ENCODE results near the gene STAT5A. TPM values are rescaled to one million over a fixed set of nuclear protein-coding genes. Genes with fewer than 3 reads are reported as not detected.

STAT5A gene
- total and polyA plus RNA-seq, 9 of the 15 experiments (the other 6 are each of a cell fraction or from before 2014, with no cell fraction given), result 79.9 to 415 (median 196) TPM

DNA sequence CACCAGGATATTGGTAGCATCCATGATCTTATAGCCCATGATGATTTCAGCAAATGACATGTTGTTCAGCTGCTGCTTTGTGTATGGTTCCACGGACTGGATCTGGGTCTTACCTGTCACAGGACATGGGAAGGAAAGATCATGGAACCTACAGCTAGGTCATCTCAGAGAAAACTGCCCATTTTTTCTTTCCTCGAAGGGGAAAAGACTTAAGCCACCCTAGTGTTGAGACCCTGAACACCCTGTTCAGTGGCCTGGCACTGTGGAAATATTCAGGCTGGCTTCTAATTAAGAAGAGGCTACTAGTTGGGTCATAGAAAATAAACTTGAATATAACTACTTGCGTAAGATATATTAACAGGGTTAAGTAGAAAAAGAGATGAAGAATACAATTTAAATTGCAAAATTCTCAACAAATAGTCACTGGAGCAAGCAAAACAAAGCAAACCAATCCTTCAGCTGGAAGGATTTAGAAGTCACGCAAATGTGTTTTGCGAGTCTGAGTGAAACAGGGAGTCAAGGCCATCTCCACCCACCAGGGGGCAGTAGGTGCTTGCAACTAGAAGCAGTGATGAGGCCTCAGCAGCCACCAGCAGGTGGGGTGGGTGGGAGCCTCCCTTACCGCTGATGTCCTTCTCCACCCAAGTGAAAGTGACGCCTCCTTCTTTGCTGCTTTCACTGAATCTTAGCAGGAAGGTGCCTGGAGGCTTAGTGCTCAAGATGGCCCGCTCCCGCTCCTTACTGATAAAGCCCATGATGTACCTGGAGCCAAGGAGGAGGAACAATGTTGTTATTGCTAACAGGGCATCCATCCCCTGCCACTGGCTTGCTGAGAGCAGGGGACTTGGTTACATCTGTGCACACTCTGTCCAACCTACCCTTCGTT, 34.3 kb downstream of the STAT5A start (continued):
- TF ChIP-seq, protein P1, sequence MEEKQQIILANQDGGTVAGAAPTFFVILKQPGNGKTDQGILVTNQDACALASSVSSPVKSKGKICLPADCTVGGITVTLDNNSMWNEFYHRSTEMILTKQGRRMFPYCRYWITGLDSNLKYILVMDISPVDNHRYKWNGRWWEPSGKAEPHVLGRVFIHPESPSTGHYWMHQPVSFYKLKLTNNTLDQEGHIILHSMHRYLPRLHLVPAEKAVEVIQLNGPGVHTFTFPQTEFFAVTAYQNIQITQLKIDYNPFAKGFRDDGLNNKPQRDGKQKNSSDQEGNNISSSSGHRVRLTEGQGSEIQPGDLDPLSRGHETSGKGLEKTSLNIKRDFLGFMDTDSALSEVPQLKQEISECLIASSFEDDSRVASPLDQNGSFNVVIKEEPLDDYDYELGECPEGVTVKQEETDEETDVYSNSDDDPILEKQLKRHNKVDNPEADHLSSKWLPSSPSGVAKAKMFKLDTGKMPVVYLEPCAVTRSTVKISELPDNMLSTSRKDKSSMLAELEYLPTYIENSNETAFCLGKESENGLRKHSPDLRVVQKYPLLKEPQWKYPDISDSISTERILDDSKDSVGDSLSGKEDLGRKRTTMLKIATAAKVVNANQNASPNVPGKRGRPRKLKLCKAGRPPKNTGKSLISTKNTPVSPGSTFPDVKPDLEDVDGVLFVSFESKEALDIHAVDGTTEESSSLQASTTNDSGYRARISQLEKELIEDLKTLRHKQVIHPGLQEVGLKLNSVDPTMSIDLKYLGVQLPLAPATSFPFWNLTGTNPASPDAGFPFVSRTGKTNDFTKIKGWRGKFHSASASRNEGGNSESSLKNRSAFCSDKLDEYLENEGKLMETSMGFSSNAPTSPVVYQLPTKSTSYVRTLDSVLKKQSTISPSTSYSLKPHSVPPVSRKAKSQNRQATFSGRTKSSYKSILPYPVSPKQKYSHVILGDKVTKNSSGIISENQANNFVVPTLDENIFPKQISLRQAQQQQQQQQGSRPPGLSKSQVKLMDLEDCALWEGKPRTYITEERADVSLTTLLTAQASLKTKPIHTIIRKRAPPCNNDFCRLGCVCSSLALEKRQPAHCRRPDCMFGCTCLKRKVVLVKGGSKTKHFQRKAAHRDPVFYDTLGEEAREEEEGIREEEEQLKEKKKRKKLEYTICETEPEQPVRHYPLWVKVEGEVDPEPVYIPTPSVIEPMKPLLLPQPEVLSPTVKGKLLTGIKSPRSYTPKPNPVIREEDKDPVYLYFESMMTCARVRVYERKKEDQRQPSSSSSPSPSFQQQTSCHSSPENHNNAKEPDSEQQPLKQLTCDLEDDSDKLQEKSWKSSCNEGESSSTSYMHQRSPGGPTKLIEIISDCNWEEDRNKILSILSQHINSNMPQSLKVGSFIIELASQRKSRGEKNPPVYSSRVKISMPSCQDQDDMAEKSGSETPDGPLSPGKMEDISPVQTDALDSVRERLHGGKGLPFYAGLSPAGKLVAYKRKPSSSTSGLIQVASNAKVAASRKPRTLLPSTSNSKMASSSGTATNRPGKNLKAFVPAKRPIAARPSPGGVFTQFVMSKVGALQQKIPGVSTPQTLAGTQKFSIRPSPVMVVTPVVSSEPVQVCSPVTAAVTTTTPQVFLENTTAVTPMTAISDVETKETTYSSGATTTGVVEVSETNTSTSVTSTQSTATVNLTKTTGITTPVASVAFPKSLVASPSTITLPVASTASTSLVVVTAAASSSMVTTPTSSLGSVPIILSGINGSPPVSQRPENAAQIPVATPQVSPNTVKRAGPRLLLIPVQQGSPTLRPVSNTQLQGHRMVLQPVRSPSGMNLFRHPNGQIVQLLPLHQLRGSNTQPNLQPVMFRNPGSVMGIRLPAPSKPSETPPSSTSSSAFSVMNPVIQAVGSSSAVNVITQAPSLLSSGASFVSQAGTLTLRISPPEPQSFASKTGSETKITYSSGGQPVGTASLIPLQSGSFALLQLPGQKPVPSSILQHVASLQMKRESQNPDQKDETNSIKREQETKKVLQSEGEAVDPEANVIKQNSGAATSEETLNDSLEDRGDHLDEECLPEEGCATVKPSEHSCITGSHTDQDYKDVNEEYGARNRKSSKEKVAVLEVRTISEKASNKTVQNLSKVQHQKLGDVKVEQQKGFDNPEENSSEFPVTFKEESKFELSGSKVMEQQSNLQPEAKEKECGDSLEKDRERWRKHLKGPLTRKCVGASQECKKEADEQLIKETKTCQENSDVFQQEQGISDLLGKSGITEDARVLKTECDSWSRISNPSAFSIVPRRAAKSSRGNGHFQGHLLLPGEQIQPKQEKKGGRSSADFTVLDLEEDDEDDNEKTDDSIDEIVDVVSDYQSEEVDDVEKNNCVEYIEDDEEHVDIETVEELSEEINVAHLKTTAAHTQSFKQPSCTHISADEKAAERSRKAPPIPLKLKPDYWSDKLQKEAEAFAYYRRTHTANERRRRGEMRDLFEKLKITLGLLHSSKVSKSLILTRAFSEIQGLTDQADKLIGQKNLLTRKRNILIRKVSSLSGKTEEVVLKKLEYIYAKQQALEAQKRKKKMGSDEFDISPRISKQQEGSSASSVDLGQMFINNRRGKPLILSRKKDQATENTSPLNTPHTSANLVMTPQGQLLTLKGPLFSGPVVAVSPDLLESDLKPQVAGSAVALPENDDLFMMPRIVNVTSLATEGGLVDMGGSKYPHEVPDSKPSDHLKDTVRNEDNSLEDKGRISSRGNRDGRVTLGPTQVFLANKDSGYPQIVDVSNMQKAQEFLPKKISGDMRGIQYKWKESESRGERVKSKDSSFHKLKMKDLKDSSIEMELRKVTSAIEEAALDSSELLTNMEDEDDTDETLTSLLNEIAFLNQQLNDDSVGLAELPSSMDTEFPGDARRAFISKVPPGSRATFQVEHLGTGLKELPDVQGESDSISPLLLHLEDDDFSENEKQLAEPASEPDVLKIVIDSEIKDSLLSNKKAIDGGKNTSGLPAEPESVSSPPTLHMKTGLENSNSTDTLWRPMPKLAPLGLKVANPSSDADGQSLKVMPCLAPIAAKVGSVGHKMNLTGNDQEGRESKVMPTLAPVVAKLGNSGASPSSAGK (IDR thresholded peaks at IDR 0.05), result peak; percentile 23; the same call in 1 of the 2 replicates
- TF ChIP-seq OTX1 (CRISPR knock-in tag; IDR thresholded peaks at IDR 0.05) (0 out of 2 replicates have a peak, but pooled peaks have one; percentile 34), SFPQ (IDR thresholded peaks at IDR 0.05; ENCODE audit: low read depth, low read length) (no peak), BCL6 (CRISPR knock-in tag; IDR thresholded peaks at IDR 0.05) (no peak), ZFP30 (CRISPR knock-in tag; IDR thresholded peaks at IDR 0.05; ENCODE audit: borderline replicate concordance) (no peak), ZNF140 (CRISPR knock-in tag; IDR thresholded peaks at IDR 0.05) (no peak), FOXM1 (IDR thresholded peaks at IDR 0.05; ENCODE audit: low read depth) (no peak), FOXM1 (CRISPR knock-in tag; IDR thresholded peaks at IDR 0.05; ENCODE audit: low read depth) (no peak), POLR2B (IDR thresholded peaks at IDR 0.05; ENCODE audit: low read depth, partially characterized antibody) (no peak), CEBPB (tag; IDR thresholded peaks at IDR 0.05) (no peak), NCOA1 (IDR thresholded peaks at IDR 0.05; ENCODE audit: low read depth) (no peak; the same call in 1 of the 2 replicates)
- TF ChIP-seq, protein P2, sequence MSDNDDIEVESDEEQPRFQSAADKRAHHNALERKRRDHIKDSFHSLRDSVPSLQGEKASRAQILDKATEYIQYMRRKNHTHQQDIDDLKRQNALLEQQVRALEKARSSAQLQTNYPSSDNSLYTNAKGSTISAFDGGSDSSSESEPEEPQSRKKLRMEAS (CRISPR knock-in tag; IDR thresholded peaks at IDR 0.05), result 0 out of 2 replicates have a peak, but pooled peaks have one; percentile 13

Data from K562 (cell line).